Endometrium (tissue), 2 donors: ENCODE data around the gene STAC.

Experiments
- FAIRE-seq: peaks from 2 replicates; lab custom pipeline; 2012; peaks lifted over from hg19 to GRCh38; lab: Jason Lieb, UNC
- donor health status: control.
- donor health status: control.

STAC gene

DNA sequence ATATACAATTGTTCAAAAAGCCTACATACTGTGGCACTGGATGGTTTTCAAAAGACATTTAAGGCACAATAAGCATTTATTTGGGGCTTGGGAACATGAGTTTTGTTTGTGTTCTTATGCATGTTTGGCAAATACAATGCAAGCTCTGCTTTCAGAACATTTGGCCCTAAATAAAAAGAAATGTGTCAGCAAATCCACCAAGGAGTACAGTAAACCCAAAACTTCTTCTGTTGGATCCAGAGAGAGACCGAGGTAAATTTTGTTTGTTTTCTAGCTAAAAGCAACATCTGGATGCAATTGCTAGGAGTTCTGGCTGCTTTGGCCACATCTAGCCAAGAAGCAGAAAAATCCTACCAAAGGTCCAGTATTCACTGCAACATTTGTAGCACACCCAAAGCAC lies 215.2 kb downstream of the STAC start:
- no peak for FAIRE-seq

GRCh38 chr3:36596419-36596818 lies 216.1 kb downstream of the STAC start:
- no peak for FAIRE-seq

- FAIRE-seq = no peak
These were observed 217.1 kb downstream of the STAC start for GRCh38 chr3:36597422-36597821.
